ENCODE measurements around the gene CEACAM20. TPM values are rescaled to one million over a fixed set of nuclear protein-coding genes. Genes with fewer than 3 reads are reported as not detected.

CEACAM20 gene
- total and polyA plus RNA-seq, 8 donors, result not detected

DNA sequence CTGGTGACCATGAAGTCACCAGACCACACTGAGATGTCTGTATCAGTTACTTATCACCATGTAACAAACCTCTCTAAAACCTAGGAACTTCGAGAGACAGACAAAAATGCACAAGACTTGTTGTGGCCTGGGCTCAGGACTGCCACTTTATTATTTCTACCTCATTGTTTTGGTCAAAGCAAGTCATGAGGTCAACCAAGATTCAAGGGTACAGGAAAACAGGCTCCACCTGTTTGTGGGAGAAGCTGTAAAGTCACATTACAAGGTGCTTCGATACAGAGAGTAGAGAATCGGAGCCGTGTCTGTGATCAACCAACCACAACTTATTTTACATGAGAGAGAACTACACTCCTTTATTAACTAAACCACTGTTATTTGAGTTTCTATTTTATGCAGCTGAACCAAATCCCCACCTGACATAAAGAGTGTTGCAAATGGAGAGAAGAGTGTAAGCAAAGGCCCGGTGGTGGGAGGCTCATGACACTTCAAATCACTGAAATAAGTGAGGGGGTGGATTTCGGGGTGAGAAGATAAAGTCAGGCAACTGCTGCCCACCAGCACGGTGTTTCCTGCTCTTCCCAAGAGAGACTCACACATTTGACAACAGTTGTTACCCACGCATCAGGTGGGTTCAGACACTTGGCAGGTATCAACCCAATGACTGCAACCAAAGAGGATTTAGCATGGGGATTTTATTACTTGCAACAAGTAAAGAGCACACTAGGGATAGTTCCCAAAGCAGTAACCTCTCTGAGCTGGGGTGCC is 44.9 kb upstream of the CEACAM20 start:
- FAIRE-seq (no peak), DNase-seq (no peak), ATAC-seq (no peak)
- no peak overlapping the region for H3K4me3 ChIP-seq
- no peak overlapping the region for H3K27ac ChIP-seq
- no peaks in the 10 kb centered on the region for H3K9me3 ChIP-seq
- H3K27me3 ChIP-seq, result no peaks in the 10 kb centered on the region
- no peak for TF ChIP-seq CTCF (IDR thresholded peaks at IDR 0.05)
- H3K4me1 ChIP-seq, result no peaks in the 10 kb centered on the region
- no peaks in the 10 kb centered on the region for H3K36me3 ChIP-seq
- 70 to 72% methylated on average over 8 of the region's 8 CpGs for WGBS, 2 donors
- intact Hi-C loops (cut with DNase I), result loop anchor here in 1 of 3 donors (5.0 kb wide), 1 partner anchor 83 kb away; no protein-coding TSS in a partner anchor

DNA sequence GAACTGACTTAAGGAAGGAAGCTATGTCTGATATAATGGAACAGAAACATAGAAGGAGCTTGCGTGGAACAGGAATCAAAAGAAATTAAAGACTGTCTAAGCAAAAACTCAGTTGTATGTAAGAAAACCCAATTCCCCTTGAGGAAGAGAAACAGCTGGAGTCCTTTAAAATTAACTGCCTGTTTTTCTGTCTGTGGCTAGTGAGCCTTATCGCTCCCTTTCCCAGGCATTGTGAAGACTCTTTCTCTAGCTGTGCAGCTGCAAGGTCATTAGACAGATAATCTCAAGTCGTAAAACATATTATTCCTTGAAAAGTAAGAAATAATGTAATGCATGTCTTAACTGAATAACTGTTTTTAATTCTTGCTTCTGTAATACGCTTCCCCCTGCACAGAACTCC is 44.2 kb upstream of the CEACAM20 start:
- intact Hi-C loops (cut with DNase I), result loop anchor here in 1 of 3 donors (5.0 kb wide), 1 partner anchor 84 kb away; no protein-coding TSS in a partner anchor
- no peak overlapping the region for H3K4me3 ChIP-seq
- H3K9me3 ChIP-seq, result no peaks in the 10 kb centered on the region
- no peak for FAIRE-seq
- 64 to 75% methylated on average over 4 of the region's 4 CpGs for WGBS, 2 donors
- no peak overlapping the region for H3K27ac ChIP-seq
- no peaks in the 10 kb centered on the region for H3K4me1 ChIP-seq
- no peaks in the 10 kb centered on the region for H3K36me3 ChIP-seq
- no peaks in the 10 kb centered on the region for H3K27me3 ChIP-seq
- TF ChIP-seq CTCF (IDR thresholded peaks at IDR 0.05), result no peak
- ATAC-seq, result no peak
- no peak for DNase-seq

DNA sequence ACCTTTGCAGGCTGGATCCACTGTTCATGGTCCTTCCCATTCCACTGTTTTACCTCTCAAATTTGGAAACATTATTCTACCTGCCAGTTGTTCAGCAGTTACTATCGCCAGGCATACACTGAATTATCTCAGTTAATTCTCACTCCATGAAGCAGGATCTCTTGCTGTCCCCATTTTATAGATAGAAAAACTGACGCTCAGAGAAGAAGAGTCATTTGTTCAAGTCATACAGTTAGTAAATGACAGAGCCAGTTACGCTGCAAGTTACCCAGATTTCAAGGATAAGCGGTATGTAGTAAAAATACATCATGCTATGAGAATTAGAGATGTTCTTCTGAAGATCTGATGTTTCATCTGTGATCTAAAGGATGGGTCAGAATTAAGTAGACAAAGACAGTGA is 43.7 kb upstream of the CEACAM20 start:
- FAIRE-seq, result no peak
- no peak overlapping the region for H3K27ac ChIP-seq
- H3K4me3 ChIP-seq, result no peak overlapping the region
- no peak for DNase-seq
- no peaks in the 10 kb centered on the region for H3K9me3 ChIP-seq
- TF ChIP-seq CTCF (IDR thresholded peaks at IDR 0.05), result no peak
- intact Hi-C loops (cut with DNase I), result loop anchor here in 1 of 3 donors (5.0 kb wide), 1 partner anchor 84 kb away; no protein-coding TSS in a partner anchor
- H3K4me1 ChIP-seq, result no peaks in the 10 kb centered on the region
- H3K36me3 ChIP-seq, result no peaks in the 10 kb centered on the region
- 79 to 82% methylated on average over 4 of the region's 4 CpGs for WGBS, 2 donors
- no peaks in the 10 kb centered on the region for H3K27me3 ChIP-seq
- no peak for ATAC-seq

DNA sequence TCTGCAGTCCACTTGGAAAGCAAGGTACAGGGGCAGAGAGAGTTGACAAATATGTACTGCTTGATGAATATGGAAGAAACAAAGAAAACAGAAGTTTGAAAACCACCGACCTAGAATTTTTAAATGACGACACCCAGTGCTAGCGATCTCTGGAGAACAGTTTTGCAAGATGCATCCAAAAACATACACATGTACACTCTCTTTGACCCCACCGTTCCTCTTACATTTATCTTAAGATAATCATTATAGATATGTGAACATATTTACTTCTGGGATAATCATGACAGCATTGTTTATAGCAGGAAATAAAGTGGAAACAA is 43.1 kb upstream of the CEACAM20 start:
- H3K4me3 ChIP-seq, result no peak overlapping the region
- H3K36me3 ChIP-seq, result no peaks in the 10 kb centered on the region
- DNase-seq (no peak), FAIRE-seq (no peak), ATAC-seq (no peak)
- intact Hi-C loops (cut with DNase I), result loop anchor here in 1 of 3 donors (5.0 kb wide), 1 partner anchor 85 kb away; no protein-coding TSS in a partner anchor
- no peaks in the 10 kb centered on the region for H3K4me1 ChIP-seq
- H3K27me3 ChIP-seq, result no peaks in the 10 kb centered on the region
- no peak for TF ChIP-seq CTCF (IDR thresholded peaks at IDR 0.05)
- H3K27ac ChIP-seq, result no peak overlapping the region
- WGBS, 2 donors, result 57 to 69% methylated on average over 4 of the region's 4 CpGs
- no peaks in the 10 kb centered on the region for H3K9me3 ChIP-seq
